Measurements from ENCODE around the gene ZNF485. TPM values are rescaled to one million over a fixed set of nuclear protein-coding genes. Genes with fewer than 3 reads are reported as not detected.

Gene ZNF485
- total and polyA plus RNA-seq, 10 of the 15 experiments (the other 5 are each of a cell fraction or from before 2014, with no cell fraction given): 3.2 to 7.6 (median 5.1) TPM

DNA sequence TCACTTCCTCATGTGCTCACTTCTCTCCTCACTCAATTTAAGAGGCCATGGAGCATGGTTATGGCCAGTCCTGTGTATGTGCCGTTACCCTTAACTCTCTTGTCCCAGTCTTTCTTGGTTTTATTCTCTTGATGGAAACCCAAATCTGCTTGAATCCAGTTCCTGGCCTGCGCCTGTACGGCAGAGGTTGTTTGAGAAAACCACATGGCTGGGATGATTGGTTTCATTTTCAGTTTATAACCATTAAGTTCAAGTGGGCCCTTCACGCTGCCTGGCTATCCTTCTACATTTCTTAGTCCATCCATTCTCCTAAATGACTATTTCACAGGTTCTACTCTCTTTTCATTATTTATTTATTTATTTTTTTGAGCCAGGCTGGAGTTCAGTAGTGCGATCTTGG lies 30.2 kb upstream of the ZNF485 start:
- intact Hi-C loops (cut with micrococcal nuclease; ENCODE audit: unreplicated experiment): no loop called here
- POLR2A ChIA-PET: interaction anchor here (0.5 kb wide), 1 partner anchor 18 kb away, joined by 3 read pairs; no protein-coding TSS in a partner anchor
- 96% methylated on average over 5 of the region's 5 CpGs for WGBS (ENCODE audit: insufficient coverage, insufficient replicate concordance, low lambda C conversion rate, missing lambda C conversion rate)
- RAD21 ChIA-PET (ENCODE audit: unreplicated experiment): no interaction called here
- Histone ChIP-seq H3K36me3 (ENCODE audit: control insufficient read depth in 2 of 2, insufficient read depth in 2 of 2, low read length in 1 of 2) (no peaks in the 10 kb centered on the region), H3K4me3 (no peak overlapping the region), H3K27me3 (replicated peaks in 1 of 2; ENCODE audit: control insufficient read depth in 2 of 2, insufficient read depth in 2 of 2, low read length in 1 of 2) (no peaks in the 10 kb centered on the region), H4K20me1 (ENCODE audit: control insufficient read depth, insufficient read depth) (no peaks in the 10 kb centered on the region), H3K4me1 (ENCODE audit: control insufficient read depth, insufficient read depth, low read length) (no peaks in the 10 kb centered on the region), H3K27ac (ENCODE audit: control insufficient read depth, insufficient read depth) (no peak overlapping the region), H3K9ac (ENCODE audit: control insufficient read depth, insufficient read depth, low read length) (no peak overlapping the region), H3K79me2 (ENCODE audit: control insufficient read depth, insufficient read depth, low read length) (no peaks in the 10 kb centered on the region), H3K4me2 (ENCODE audit: control insufficient read depth, insufficient read depth) (no peak overlapping the region), H2AFZ (ENCODE audit: control insufficient read depth, low read depth, low read length) (no peak overlapping the region), H3K9me3 (replicated peaks; ENCODE audit: control insufficient read depth, insufficient read depth, low read length) (peaks cover 4% of the 10 kb centered on the region)
- in situ Hi-C loops (cut with MboI): no loop called here
- CTCF ChIA-PET: interaction anchor here (0.6 to 1.6 kb wide), 2 partner anchors 23 to 31 kb away, joined by 3 to 4 read pairs; no protein-coding TSS in a partner anchor
- SMC1A ChIA-PET (ENCODE audit: uncharacterized antibody, unreplicated experiment): interaction anchor here (0.7 kb wide), 1 partner anchor 31 kb away, joined by 3 read pairs; no protein-coding TSS in a partner anchor
- TF ChIP-seq CREM (IDR thresholded peaks at IDR 0.05; ENCODE audit: low read depth) (no peak), ZBTB11 (CRISPR knock-in tag; IDR thresholded peaks at IDR 0.05) (no peak), MYC (IDR thresholded peaks at IDR 0.05; ENCODE audit: insufficient read depth, insufficient read length, insufficient replicate concordance, low read length, severe bottlenecking) (no peak), ZBTB40 (IDR thresholded peaks at IDR 0.05; ENCODE audit: borderline replicate concordance) (no peak), ZNF24 (IDR thresholded peaks at IDR 0.05) (no peak), POLR2AphosphoS2 (IDR thresholded peaks at IDR 0.05; ENCODE audit: low read depth, low read length) (no peak)
- no peak for FAIRE-seq
- no peak for DNase-seq (ENCODE audit: low read depth, low spot score)
- BruUV-seq (replicated peaks): no TSS peak
- no peak for ATAC-seq
